Upper lobe of left lung (tissue), 4 donors: ENCODE results near the gene SERPINA12.

Experiments used
- CTCF ChIP-seq, 6 experiments: fragments of 450-650 bp in 4 of 6; fragments of 200-600 bp in 2 of 6; sonication (generic) in 2 of 6; IDR thresholded peaks; one replicate each; pipeline ENCODE4 v1.5.1; 2016 to 2019; ENCODE audit warnings: antibody characterized with exemption in 6 of 6
- EP300 ChIP-seq, 4 donors: sonication (generic); formaldehyde crosslinking; IDR thresholded peaks; one replicate each; pipeline ENCODE4 v1.5.1; 2017; ENCODE audit warnings: antibody characterized with exemption in 4 of 4, control low read depth in 2 of 4

GRCh38 chr14:94450722-94451090, 58.6 kb downstream of the SERPINA12 start:
- no peak for TF ChIP-seq CTCF (IDR thresholded peaks at IDR 0.05)
- TF ChIP-seq EP300 (IDR thresholded peaks at IDR 0.05): no peak
